GM23338 (cell line): ENCODE measurements around the gene NTF3. TPM values are rescaled to one million over a fixed set of nuclear protein-coding genes. Genes with fewer than 3 reads are reported as not detected.

Experiments used
- ATAC-seq: fragments of 200-7000 bp; cut with Tn5 transposase; 3 replicates; pipeline ENCODE4 v1.9.1; 2020
- DNase-seq: peaks from one replicate; pipeline ENCODE4 v3.0.0-alpha.2; 2015; ENCODE audit warnings: low spot score
- H2AFZ ChIP-seq: fragments of 200-600 bp; sonication (generic); 2 replicates; pipeline ENCODE4 v1.8.0; 2016; ENCODE audit warnings: antibody characterized with exemption, mild to moderate bottlenecking, moderate library complexity
- H3F3A ChIP-seq: fragments of 200-600 bp; sonication (generic); replicated peaks from 2 replicates; pipeline ENCODE4 v1.8.0; 2017; ENCODE audit warnings: antibody characterized with exemption, mixed run types, low read depth
- H3K27ac ChIP-seq: fragments of 200-600 bp; sonication (generic); 2 replicates; pipeline ENCODE4 v1.6.1; 2016; ENCODE audit warnings: low read depth
- H3K27me3 ChIP-seq: fragments of 200-600 bp; sonication (generic); 2 replicates; pipeline ENCODE4 v1.8.0; 2016; ENCODE audit warnings: mild to moderate bottlenecking, mixed run types, moderate library complexity; ENCODE audit not compliant: insufficient read depth
- H3K36me3 ChIP-seq: fragments of 200-600 bp; sonication (generic); 2 replicates; pipeline ENCODE4 v1.8.0; 2016; ENCODE audit warnings: mild to moderate bottlenecking; ENCODE audit not compliant: insufficient read depth
- H3K4me1 ChIP-seq: fragments of 200-600 bp; sonication (generic); 2 replicates; pipeline ENCODE4 v1.8.0; 2016; ENCODE audit warnings: mild to moderate bottlenecking, moderate library complexity; ENCODE audit not compliant: insufficient read depth
- H3K4me2 ChIP-seq: fragments of 200-600 bp; sonication (generic); 2 replicates; pipeline ENCODE4 v1.7.1; 2017; ENCODE audit warnings: mixed run types
- H3K4me3 ChIP-seq: fragments of 200-600 bp; sonication (generic); 2 replicates; pipeline ENCODE4 v1.6.1; 2016; ENCODE audit warnings: mixed run types
- H3K79me2 ChIP-seq: fragments of 200-600 bp; sonication (generic); replicated peaks from 2 replicates; pipeline ENCODE4 v1.8.0; 2017; ENCODE audit warnings: mild to moderate bottlenecking; ENCODE audit not compliant: insufficient read depth
- H3K9me2 ChIP-seq: fragments of 200-600 bp; sonication (generic); 2 replicates; pipeline ENCODE4 v1.8.0; 2017; ENCODE audit not compliant: insufficient read depth
- H4K20me1 ChIP-seq: fragments of 200-600 bp; sonication (generic); replicated peaks from 2 replicates; pipeline ENCODE4 v1.8.0; 2017; ENCODE audit warnings: mild to moderate bottlenecking; ENCODE audit not compliant: insufficient read depth
- H3K27ac Mint-ChIP-seq: 2 replicates; pipeline ENCODE4 v1.8.0; 2020; ENCODE audit warnings: inconsistent platforms, mild to moderate bottlenecking, moderate library complexity, mixed read lengths
- H3K27me3 Mint-ChIP-seq: 3 replicates; pipeline ENCODE4 v1.8.0; 2022; ENCODE audit warnings: low read depth, mild to moderate bottlenecking, moderate library complexity, mixed read lengths, inconsistent platforms; ENCODE audit not compliant: insufficient read depth, poor library complexity
- H3K36me3 Mint-ChIP-seq: 3 replicates; pipeline ENCODE4 v1.8.0; 2021; ENCODE audit warnings: low read depth, mild to moderate bottlenecking, inconsistent platforms, moderate library complexity, mixed read lengths
- H3K4me1 Mint-ChIP-seq: 3 replicates; pipeline ENCODE4 v1.8.0; 2020; ENCODE audit warnings: mild to moderate bottlenecking, inconsistent platforms, mixed read lengths
- H3K4me3 Mint-ChIP-seq: 3 replicates; pipeline ENCODE4 v1.8.0; 2021; ENCODE audit warnings: moderate library complexity, mild to moderate bottlenecking, inconsistent platforms, mixed read lengths
- H3K9me3 Mint-ChIP-seq: 3 replicates; pipeline ENCODE4 v1.8.0; 2020; ENCODE audit warnings: moderate library complexity, mild to moderate bottlenecking, inconsistent platforms, mixed read lengths
- CREB1 ChIP-seq: fragments of 250-450 bp; sonication (Bioruptor Pico); IDR thresholded peaks from 2 replicates; pipeline ENCODE4 v1.5.0; 2020; ENCODE audit warnings: low read depth, mild to moderate bottlenecking, moderate library complexity
- CTCF ChIP-seq, 2 experiments: fragments of 200-600 bp in 1 of 2; sonication (generic) in 1 of 2; conservative IDR thresholded peaks; 2 replicates each; pipeline versions ENCODE4 v1.5.1 to v1.6.1; 2016 to 2017; ENCODE audit warnings: antibody characterized with exemption in 2 of 2, low read depth in 2 of 2, mild to moderate bottlenecking in 2 of 2, moderate library complexity in 1 of 2
- ETS1 ChIP-seq: IDR thresholded peaks from 2 replicates; pipeline ENCODE4 v1.6.1; 2016; ENCODE audit warnings: antibody characterized with exemption
- EZH2 ChIP-seq: fragments of 200-600 bp; sonication (generic); IDR thresholded peaks from one replicate; pipeline ENCODE4 v1.8.0; 2017; ENCODE audit warnings: antibody characterized with exemption, mild to moderate bottlenecking, low read depth; ENCODE audit not compliant: unreplicated experiment
- NANOG ChIP-seq: IDR thresholded peaks from 2 replicates; pipeline ENCODE4 v1.6.1; 2016; ENCODE audit warnings: antibody characterized with exemption, borderline replicate concordance
- REST ChIP-seq: IDR thresholded peaks from one replicate; pipeline ENCODE4 v1.6.1; 2018; ENCODE audit warnings: antibody characterized with exemption; ENCODE audit not compliant: unreplicated experiment
- ZNF462 ChIP-seq: fragments of 250-450 bp; sonication (Bioruptor Pico); IDR thresholded peaks from 2 replicates; pipeline ENCODE4 v1.5.0; 2020; ENCODE audit warnings: mild to moderate bottlenecking, moderate library complexity
- polyA plus RNA-seq: library from polyadenylated mRNA; unstranded; fragments of >200 nt; fragmentation: Nextera tagmentation; extraction: Ambion mirVana; gene quantifications from 2 replicates; pipeline ENCODE4 v1.2.1, GENCODE V29; 2016
- total RNA-seq: library from RNA; depleted of rRNA; stranded (reverse); fragments of >200 nt; shearing (Covaris generic); gene quantifications from 2 replicates; pipeline ENCODE4 v1.2.3, GENCODE V29; 2014

Gene NTF3
- total and polyA plus RNA-seq, 2 experiments from 2014 or later = 1.2 TPM; not detected in 1

GRCh38 chr12:5437589-5437988, 5.7 kb downstream of the NTF3 start:
- H3K4me2 ChIP-seq = no peak overlapping the region
- ATAC-seq (no peak), DNase-seq (no peak)
- H3K4me3 ChIP-seq = no peak overlapping the region
- peaks cover 63% of the 10 kb centered on the region for H3K27me3 ChIP-seq
- no peaks in the 10 kb centered on the region for H3F3A ChIP-seq
- H3K79me2 ChIP-seq = no peaks in the 10 kb centered on the region
- H3K4me1 ChIP-seq = peaks cover 18% of the 10 kb centered on the region
- Mint-ChIP-seq H3K4me1 (peaks cover 17% of the 10 kb centered on the region), H3K27ac (no peak overlapping the region), H3K36me3 (no peaks in the 10 kb centered on the region), H3K27me3 (peaks cover 3% of the 10 kb centered on the region), H3K4me3 (no peak overlapping the region), H3K9me3 (no peaks in the 10 kb centered on the region)
- H4K20me1 ChIP-seq = no peaks in the 10 kb centered on the region
- no peak overlapping the region for H2AFZ ChIP-seq
- H3K27ac ChIP-seq = no peak overlapping the region
- H3K9me2 ChIP-seq = no peaks in the 10 kb centered on the region
- H3K36me3 ChIP-seq = no peaks in the 10 kb centered on the region
- TF ChIP-seq CREB1 (CRISPR knock-in tag) (no peak), ZNF462 (no peak), CTCF (conservative IDR thresholded peaks at IDR 0.05; ENCODE audit: low read depth in 2 of 2) (no peak), EZH2 (no peak), REST (no peak), ETS1 (no peak), NANOG (no peak)
